ENCODE results near the gene CXorf49.
"Not testable (repeated sequence)": the region's sequence is repeated elsewhere in the genome, so short reads cannot be mapped to it uniquely, and the experiment has no call there.

- TF ChIP-seq CTCF, POLR2A, POLR2AphosphoS5 (IDR thresholded peaks at IDR 0.05): not testable (repeated sequence)
These were observed 40.9 kb downstream of the CXorf49 start for GRCh38 chrX:71677195-71677594.
